ENCODE measurements around the gene GRAP2.
"Not testable (repeated sequence)": the region's sequence is repeated elsewhere in the genome, so short reads cannot be mapped to it uniquely, and the experiment has no call there.

GRAP2 gene

DNA sequence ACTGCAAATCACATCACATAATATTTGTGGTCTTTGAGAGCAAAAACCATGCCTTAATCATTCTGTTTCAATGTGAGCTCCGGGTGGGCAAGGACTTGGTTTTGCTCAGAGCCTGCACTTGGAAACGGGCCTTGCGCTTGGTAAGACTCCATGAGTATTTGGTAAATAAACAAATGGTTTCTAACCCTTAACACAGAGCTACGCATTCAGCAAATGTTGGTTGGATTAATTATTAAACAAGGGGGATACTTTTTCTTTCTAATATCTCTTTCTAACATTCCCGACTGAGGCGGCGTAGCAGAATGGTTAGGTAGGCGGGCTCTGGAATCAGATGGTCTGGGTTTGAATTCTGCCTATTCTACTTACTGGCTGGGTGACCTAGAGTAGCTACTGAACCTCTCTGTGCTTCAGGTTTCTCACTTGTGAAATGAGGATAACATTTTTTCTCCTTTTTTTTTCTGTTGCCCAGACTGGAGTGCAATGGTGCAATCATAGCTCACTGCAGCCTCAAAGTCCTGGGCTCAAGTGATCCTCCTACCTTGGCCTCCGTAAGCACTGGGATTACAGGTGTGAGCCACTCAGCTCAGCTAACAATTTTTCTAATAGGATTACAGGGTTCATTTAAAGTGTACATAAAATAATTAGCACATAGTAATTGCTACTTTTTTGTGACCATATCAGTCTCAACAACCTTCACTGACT is 90.4 kb downstream of the GRAP2 start:
- H3K27ac ChIP-seq (ENCODE audit: low read depth in 2 of 2, low read length in 2 of 2): no peak overlapping the region
- no peak overlapping the region for H3K9ac ChIP-seq (ENCODE audit: low read depth in 1 of 2, low read length in 2 of 2)
- peaks cover 0 to 13% of the 10 kb centered on the region in 2 donors for H3K27me3 ChIP-seq (ENCODE audit: control insufficient read depth in 2 of 2, insufficient read depth in 2 of 2, low read length in 2 of 2)
- H3K4me1 ChIP-seq (ENCODE audit: control insufficient read depth in 2 of 2, insufficient read depth in 2 of 2, low read length in 2 of 2): peaks cover 3 to 7% of the 10 kb centered on the region in 2 donors
- no peak overlapping the region for H3K4me3 ChIP-seq (ENCODE audit: low read length in 2 of 2)
- no peaks in the 10 kb centered on the region for H3K36me3 ChIP-seq (ENCODE audit: control insufficient read depth in 2 of 2, insufficient read depth in 2 of 2, low read length in 2 of 2)
- H3K9me3 ChIP-seq (ENCODE audit: control insufficient read depth in 2 of 2, low read length in 2 of 2): no peaks in the 10 kb centered on the region

DNA sequence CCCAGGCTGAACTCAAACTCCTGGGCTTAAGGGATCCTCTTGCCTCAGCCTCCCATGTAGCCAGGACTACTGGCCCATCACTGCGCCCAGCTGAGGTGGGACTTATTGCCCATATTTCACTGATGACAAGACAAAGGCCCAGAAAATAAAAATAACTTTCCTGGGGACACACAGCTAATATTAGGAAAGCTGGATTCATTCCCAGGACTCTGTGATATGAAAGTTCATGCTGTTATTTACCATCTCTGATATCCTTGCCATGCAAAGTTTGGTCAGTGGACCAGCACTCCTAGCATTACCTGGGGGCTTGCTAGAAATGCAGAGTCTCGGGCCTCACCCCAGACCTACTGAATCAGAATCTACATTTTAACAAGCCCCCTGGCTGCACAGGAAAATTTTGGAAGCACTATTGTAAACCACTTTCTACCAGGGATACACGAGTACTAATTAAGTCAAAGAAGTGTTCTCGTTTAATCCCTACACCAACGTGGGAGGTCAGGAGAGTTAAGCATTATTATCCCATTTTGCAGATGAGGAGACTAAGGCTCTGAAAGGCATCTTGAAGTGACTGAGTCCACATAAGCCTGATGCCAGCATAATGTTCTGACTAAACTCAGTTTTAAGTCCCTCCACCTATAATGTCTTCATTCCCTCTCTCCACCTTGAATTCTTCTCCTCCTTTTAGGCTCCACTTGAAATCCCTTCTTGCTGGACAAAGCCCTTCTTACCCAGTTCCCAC is 91.4 kb downstream of the GRAP2 start:
- H3K4me3 ChIP-seq (ENCODE audit: low read length in 2 of 2): no peak overlapping the region
- H3K27ac ChIP-seq (ENCODE audit: low read depth in 2 of 2, low read length in 2 of 2): no peak overlapping the region
- peaks cover 0 to 13% of the 10 kb centered on the region in 2 donors for H3K27me3 ChIP-seq (ENCODE audit: control insufficient read depth in 2 of 2, insufficient read depth in 2 of 2, low read length in 2 of 2)
- H3K36me3 ChIP-seq (ENCODE audit: control insufficient read depth in 2 of 2, insufficient read depth in 2 of 2, low read length in 2 of 2): no peaks in the 10 kb centered on the region
- no peak overlapping the region for H3K9ac ChIP-seq (ENCODE audit: low read depth in 1 of 2, low read length in 2 of 2)
- H3K4me1 ChIP-seq (ENCODE audit: control insufficient read depth in 2 of 2, insufficient read depth in 2 of 2, low read length in 2 of 2): peaks cover 5 to 16% of the 10 kb centered on the region in 2 donors
- no peaks in the 10 kb centered on the region for H3K9me3 ChIP-seq (ENCODE audit: control insufficient read depth in 2 of 2, low read length in 2 of 2)

DNA sequence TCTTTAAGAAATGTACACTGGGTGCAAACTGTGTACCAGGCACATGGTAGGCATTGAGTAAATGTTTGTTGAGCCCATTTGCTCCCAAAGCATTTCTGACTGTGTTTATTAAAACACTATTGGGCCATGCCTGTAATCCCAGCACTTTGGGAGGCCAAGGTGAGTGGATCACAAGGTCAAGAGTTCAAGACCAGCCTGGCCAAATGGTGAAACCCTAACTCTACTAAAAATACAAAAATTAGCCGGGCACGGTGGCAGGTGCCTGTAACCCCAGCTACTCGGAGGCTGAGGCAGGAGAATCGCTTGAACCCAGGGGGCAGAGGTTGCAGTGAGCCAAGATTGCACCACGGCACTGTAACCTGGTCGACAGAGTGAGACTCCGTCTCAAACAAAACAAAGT is 92.0 kb downstream of the GRAP2 start:
- H3K36me3 ChIP-seq (ENCODE audit: control insufficient read depth in 2 of 2, insufficient read depth in 2 of 2, low read length in 2 of 2); H3K9ac ChIP-seq (ENCODE audit: low read depth in 1 of 2, low read length in 2 of 2); H3K4me3 ChIP-seq (ENCODE audit: low read length in 2 of 2); H3K27ac ChIP-seq (ENCODE audit: low read depth in 2 of 2, low read length in 2 of 2); H3K9me3 ChIP-seq (ENCODE audit: control insufficient read depth in 2 of 2, low read length in 2 of 2): not testable (repeated sequence)
- peaks cover 0 to 13% of the 10 kb centered on the region in 2 donors for H3K27me3 ChIP-seq (ENCODE audit: control insufficient read depth in 2 of 2, insufficient read depth in 2 of 2, low read length in 2 of 2)
- H3K4me1 ChIP-seq (ENCODE audit: control insufficient read depth in 2 of 2, insufficient read depth in 2 of 2, low read length in 2 of 2): peaks cover 12 to 22% of the 10 kb centered on the region in 2 donors

DNA sequence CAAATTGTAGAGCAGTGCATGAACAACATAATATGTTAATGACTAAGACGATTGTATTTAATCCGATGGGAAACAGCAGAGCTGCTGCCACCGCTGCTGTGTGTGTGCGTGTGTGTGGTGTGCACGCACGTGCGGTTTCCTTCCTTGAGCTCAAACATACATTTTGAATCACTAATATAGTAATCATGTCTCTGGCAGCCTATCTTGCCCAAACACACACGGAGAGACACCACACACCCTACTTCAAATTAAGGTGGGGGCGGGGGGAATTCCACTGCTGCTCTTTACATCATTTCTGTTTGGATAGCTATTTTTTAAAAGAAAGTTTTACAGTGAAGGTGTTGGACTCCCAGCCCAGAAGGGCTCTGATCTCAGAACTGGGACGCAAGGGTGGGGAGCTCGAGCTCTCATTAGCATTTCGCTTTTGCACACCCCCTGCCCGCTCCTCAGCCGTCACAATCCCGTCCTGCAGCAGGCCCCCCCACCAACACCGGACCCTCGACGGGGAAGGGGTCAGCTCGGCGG is 93.2 kb downstream of the GRAP2 start:
- Histone ChIP-seq H3K27ac (ENCODE audit: low read depth in 2 of 2, low read length in 2 of 2) (no peak overlapping the region), H3K27me3 (ENCODE audit: control insufficient read depth in 2 of 2, insufficient read depth in 2 of 2, low read length in 2 of 2) (peaks cover 0 to 13% of the 10 kb centered on the region in 2 donors), H3K9me3 (ENCODE audit: control insufficient read depth in 2 of 2, low read length in 2 of 2) (no peaks in the 10 kb centered on the region), H3K4me1 (ENCODE audit: control insufficient read depth in 2 of 2, insufficient read depth in 2 of 2, low read length in 2 of 2) (peaks cover 23 to 34% of the 10 kb centered on the region in 2 donors), H3K9ac (ENCODE audit: low read depth in 1 of 2, low read length in 2 of 2) (peak overlapping the region; percentile 14 to 50), H3K36me3 (ENCODE audit: control insufficient read depth in 2 of 2, insufficient read depth in 2 of 2, low read length in 2 of 2) (no peaks in the 10 kb centered on the region), H3K4me3 (ENCODE audit: low read length in 2 of 2) (peak overlapping the region; percentile 31 to 51)

DNA sequence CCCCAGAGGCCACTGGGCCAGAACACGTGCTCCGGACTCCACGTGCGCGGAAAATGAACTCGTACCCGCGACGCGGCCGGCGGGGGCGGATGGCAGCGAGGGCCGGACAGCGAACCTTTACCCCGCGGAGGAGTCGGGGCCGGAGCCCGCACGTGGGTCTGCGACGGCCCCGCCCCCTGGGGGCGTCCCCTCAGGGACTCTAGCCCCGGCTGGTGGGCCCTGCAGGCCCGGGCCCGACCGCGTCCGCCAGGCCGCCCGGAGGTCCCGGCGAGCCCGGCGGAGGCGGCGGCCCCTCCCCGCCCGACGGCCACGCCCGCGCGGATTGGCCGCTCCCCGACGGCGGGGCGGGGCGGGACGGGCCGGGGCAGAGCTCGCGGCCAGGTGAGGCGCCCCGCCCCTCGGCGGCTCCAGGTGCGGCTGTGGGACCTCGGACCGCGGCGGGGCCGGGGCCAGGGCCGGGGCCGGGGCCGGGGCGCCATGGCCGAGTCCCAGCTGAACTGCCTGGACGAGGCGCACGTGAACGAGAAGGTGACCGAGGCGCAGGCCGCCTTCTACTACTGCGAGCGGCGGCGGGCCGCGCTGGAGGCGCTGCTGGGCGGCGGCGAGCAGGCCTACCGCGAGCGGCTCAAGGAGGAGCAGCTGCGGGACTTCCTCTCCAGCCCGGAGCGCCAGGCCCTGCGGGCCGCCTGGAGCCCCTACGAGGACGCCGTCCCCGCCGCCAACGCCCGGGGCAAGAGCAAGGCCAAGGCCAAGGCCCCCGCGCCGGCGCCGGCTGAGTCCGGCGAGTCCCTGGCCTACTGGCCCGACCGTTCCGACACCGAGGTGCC is 93.9 kb downstream of the GRAP2 start, which contains the start of gene FAM83F:
Gene FAM83F (plus strand): TSS at position 389 of the 827 bp plus-strand sequence. CDS start 89 bp downstream, at position 478.
- Histone ChIP-seq H3K4me3 (ENCODE audit: low read length in 2 of 2) (peak within 1 kb of the TSS; percentile 75 to 76), H3K27me3 (ENCODE audit: control insufficient read depth in 2 of 2, insufficient read depth in 2 of 2, low read length in 2 of 2) (peaks cover 0 to 13% of the 10 kb centered on the region in 2 donors), H3K9me3 (ENCODE audit: control insufficient read depth in 2 of 2, low read length in 2 of 2) (no peaks in the 10 kb centered on the region), H3K27ac (ENCODE audit: low read depth in 2 of 2, low read length in 2 of 2) (peak within 1 kb of the TSS; percentile 80 to 88), H3K4me1 (ENCODE audit: control insufficient read depth in 2 of 2, insufficient read depth in 2 of 2, low read length in 2 of 2) (peaks cover 30 to 41% of the 10 kb centered on the region in 2 donors), H3K9ac (ENCODE audit: low read depth in 1 of 2, low read length in 2 of 2) (peak within 1 kb of the TSS; percentile 70 to 94), H3K36me3 (ENCODE audit: control insufficient read depth in 2 of 2, insufficient read depth in 2 of 2, low read length in 2 of 2) (no peaks in the 10 kb centered on the region)

DNA sequence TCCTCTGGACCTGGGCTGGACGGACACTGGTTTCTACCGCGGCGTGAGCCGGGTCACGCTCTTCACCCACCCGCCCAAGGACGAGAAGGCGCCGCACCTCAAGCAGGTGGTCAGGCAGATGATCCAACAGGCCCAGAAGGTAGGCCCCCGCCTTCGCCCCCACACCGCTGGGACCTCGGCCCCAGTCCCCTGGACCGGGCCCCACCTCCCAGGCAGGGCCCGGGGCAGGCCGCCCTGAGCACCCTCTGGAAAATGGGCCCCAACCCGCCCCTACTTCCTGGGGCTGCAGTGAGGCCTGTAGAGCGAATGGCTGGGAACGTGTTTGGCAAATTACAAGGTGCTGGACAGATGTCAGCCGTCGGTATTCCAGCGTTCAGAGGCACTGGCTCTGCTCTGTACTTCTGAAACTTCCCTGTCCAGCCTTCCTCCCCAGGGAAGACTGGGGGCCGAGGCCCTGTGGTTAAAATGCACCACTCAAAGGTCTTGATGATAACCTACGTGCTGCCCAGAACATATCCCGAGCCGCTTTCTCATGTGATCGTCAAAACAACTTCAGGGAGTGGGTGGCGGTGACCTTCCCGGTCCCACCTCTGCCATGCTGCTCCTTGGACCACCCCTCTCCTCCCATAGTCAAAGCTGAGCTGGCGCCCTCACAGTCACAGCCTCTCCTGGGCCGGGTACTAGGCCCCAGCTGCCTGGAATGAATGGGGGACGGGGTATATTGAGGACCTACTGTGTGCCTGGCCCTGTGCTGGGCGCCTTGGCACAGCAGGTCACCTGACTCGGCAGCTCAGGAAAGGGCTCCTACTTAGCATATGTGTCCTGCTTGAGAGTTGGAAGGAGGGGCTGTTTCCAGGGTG is 94.7 kb downstream of the GRAP2 start:
- Histone ChIP-seq H3K4me3 (ENCODE audit: low read length in 2 of 2) (peak overlapping the region; percentile 75 to 76), H3K9ac (ENCODE audit: low read depth in 1 of 2, low read length in 2 of 2) (peak overlapping the region; percentile 70 to 94), H3K27ac (ENCODE audit: low read depth in 2 of 2, low read length in 2 of 2) (peak overlapping the region; percentile 80 to 88)

DNA sequence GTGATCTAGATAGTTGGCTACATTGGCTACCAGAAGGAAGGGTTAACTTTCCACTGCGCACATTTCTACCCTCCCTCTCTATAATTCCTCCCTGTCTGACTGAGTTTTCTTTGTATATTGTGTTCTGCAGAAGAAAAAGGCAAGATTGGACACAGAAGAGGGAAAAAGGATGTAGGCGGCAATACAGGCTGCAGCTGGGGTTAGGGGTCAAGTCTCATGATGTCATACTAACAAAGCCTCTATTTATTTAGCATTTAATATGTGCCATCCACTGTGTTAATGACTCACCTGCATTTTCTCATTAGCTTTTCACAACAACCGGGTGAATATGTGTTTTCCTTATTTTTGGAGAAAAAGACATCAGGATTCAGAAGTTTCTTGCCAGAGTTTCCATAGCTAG is 95.8 kb downstream of the GRAP2 start:
- H3K27ac ChIP-seq (ENCODE audit: low read depth in 2 of 2, low read length in 2 of 2): peak overlapping the region; percentile 86 to 88
- no peaks in the 10 kb centered on the region for H3K9me3 ChIP-seq (ENCODE audit: control insufficient read depth in 2 of 2, low read length in 2 of 2)
- H3K9ac ChIP-seq (ENCODE audit: low read depth in 1 of 2, low read length in 2 of 2): peak overlapping the region in 1 of 2 donors; percentile 94
- H3K27me3 ChIP-seq (ENCODE audit: control insufficient read depth in 2 of 2, insufficient read depth in 2 of 2, low read length in 2 of 2): peaks cover 0 to 13% of the 10 kb centered on the region in 2 donors
- no peaks in the 10 kb centered on the region for H3K36me3 ChIP-seq (ENCODE audit: control insufficient read depth in 2 of 2, insufficient read depth in 2 of 2, low read length in 2 of 2)
- H3K4me3 ChIP-seq (ENCODE audit: low read length in 2 of 2): peak overlapping the region; percentile 75 to 76
- peaks cover 33 to 56% of the 10 kb centered on the region in 2 donors for H3K4me1 ChIP-seq (ENCODE audit: control insufficient read depth in 2 of 2, insufficient read depth in 2 of 2, low read length in 2 of 2)

More for the DNA sequence above, 94.7 kb downstream of the GRAP2 start:
- H3K9me3 ChIP-seq (ENCODE audit: control insufficient read depth in 2 of 2, low read length in 2 of 2): no peaks in the 10 kb centered on the region
- peaks cover 30 to 49% of the 10 kb centered on the region in 2 donors for H3K4me1 ChIP-seq (ENCODE audit: control insufficient read depth in 2 of 2, insufficient read depth in 2 of 2, low read length in 2 of 2)
- no peaks in the 10 kb centered on the region for H3K36me3 ChIP-seq (ENCODE audit: control insufficient read depth in 2 of 2, insufficient read depth in 2 of 2, low read length in 2 of 2)
- H3K27me3 ChIP-seq (ENCODE audit: control insufficient read depth in 2 of 2, insufficient read depth in 2 of 2, low read length in 2 of 2): peaks cover 0 to 13% of the 10 kb centered on the region in 2 donors

DNA sequence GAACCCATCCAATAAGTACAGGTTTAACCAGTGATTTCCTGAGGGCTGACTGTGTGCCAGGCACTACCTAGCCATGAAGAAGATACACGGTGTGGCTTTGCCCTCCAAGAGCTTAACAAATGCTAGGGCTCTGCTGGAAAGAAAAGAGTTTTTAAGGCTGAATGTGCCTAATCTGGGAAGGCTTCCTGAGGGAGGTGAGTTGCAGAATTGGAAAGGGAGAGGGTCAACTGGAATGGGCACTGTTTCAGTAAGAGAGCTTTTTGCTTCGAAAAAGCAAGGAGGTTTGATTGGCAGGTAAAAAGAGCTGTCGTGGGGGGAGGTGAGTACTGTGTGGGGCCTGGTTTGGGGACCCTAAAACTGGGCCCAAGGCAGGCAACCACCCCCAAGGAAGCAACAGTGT is 96.5 kb downstream of the GRAP2 start:
- peak overlapping the region; percentile 2 for H3K4me3 ChIP-seq (ENCODE audit: low read length in 2 of 2)
- H3K9ac ChIP-seq (ENCODE audit: low read depth in 1 of 2, low read length in 2 of 2): peak overlapping the region in 1 of 2 donors; percentile 94
- no peaks in the 10 kb centered on the region for H3K9me3 ChIP-seq (ENCODE audit: control insufficient read depth in 2 of 2, low read length in 2 of 2)
- no peaks in the 10 kb centered on the region for H3K36me3 ChIP-seq (ENCODE audit: control insufficient read depth in 2 of 2, insufficient read depth in 2 of 2, low read length in 2 of 2)
- peaks cover 33 to 59% of the 10 kb centered on the region in 2 donors for H3K4me1 ChIP-seq (ENCODE audit: control insufficient read depth in 2 of 2, insufficient read depth in 2 of 2, low read length in 2 of 2)
- H3K27ac ChIP-seq (ENCODE audit: low read depth in 2 of 2, low read length in 2 of 2): peak overlapping the region; percentile 86 to 88
- H3K27me3 ChIP-seq (ENCODE audit: control insufficient read depth in 2 of 2, insufficient read depth in 2 of 2, low read length in 2 of 2): peaks cover 0 to 13% of the 10 kb centered on the region in 2 donors

All from mucosa of rectum (tissue), 2 donors.